Measurements from ENCODE around the gene ADCYAP1R1. TPM values are rescaled to one million over a fixed set of nuclear protein-coding genes. Genes with fewer than 3 reads are reported as not detected.

Gene ADCYAP1R1
- total RNA-seq, 2 experiments from 2014 or later, result not detected

DNA sequence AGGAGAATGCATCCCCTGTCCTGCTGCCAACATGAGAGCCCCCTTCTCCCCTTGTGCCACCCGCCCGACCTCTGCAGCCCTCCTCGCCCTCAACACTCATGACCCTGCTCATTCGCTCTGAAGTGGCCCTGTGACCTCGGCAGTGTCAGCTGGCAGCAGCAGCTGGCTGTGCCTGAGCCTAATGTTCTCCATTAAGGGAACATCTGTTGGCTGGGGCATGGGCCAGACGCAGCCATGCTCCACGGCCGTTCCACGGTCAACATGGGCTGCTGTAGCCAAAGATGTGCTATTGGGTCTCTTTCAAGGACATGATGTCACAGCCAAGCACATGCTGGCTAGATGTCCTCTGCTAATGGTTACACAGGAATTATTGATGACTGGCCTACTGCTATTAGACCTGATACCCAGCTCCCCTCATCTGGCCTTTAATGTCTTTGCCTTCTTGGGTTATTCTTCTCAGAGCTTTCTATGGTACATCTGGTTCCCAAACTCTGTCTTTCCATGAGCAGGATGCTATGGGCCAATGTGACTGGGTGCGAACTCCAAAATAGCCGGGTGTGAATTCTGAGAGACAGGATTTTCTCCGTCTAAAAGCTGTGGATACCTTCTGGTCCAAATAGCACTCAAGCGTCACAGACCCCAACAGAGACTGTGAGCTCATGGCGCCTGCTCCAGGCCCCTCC lies 22.4 kb downstream of the ADCYAP1R1 start:
- Histone ChIP-seq H4K20me1 (ENCODE audit: insufficient read depth, low read length) (no peaks in the 10 kb centered on the region), H3K9me2 (ENCODE audit: insufficient read depth, low read length) (no peaks in the 10 kb centered on the region), H3K4me2 (ENCODE audit: low read length) (no peak overlapping the region), H3K36me3 (ENCODE audit: insufficient read depth, low read length) (no peaks in the 10 kb centered on the region), H3K27ac (ENCODE audit: low read depth, low read length, poor library complexity, severe bottlenecking) (no peak overlapping the region), H3K79me2 (ENCODE audit: insufficient read depth, low read depth, low read length) (no peaks in the 10 kb centered on the region), H3K9me3 (ENCODE audit: low read length) (no peaks in the 10 kb centered on the region), H3K4me3 (ENCODE audit: low read depth, low read length, poor library complexity, severe bottlenecking) (no peak overlapping the region), H3K4me1 (ENCODE audit: insufficient read depth, low read length, poor library complexity, severe bottlenecking) (no peaks in the 10 kb centered on the region), H2AFZ (ENCODE audit: low read length) (no peak overlapping the region)
- DNase-seq (ENCODE audit: low spot score), result no peak
- ChIA-PET POLR2A (interaction anchor here (0.8 kb wide), 1 partner anchor 10 kb away, joined by 3 read pairs; no protein-coding TSS in a partner anchor), CTCF (ENCODE audit: unreplicated experiment) (no interaction called here)
- no peak for TF ChIP-seq EZH2phosphoT487 (IDR thresholded peaks at IDR 0.05; ENCODE audit: borderline replicate concordance, low read depth, low read length)
- TF ChIP-seq, protein P1, sequence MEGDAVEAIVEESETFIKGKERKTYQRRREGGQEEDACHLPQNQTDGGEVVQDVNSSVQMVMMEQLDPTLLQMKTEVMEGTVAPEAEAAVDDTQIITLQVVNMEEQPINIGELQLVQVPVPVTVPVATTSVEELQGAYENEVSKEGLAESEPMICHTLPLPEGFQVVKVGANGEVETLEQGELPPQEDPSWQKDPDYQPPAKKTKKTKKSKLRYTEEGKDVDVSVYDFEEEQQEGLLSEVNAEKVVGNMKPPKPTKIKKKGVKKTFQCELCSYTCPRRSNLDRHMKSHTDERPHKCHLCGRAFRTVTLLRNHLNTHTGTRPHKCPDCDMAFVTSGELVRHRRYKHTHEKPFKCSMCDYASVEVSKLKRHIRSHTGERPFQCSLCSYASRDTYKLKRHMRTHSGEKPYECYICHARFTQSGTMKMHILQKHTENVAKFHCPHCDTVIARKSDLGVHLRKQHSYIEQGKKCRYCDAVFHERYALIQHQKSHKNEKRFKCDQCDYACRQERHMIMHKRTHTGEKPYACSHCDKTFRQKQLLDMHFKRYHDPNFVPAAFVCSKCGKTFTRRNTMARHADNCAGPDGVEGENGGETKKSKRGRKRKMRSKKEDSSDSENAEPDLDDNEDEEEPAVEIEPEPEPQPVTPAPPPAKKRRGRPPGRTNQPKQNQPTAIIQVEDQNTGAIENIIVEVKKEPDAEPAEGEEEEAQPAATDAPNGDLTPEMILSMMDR (conservative IDR thresholded peaks at IDR 0.05; ENCODE audit: low read length), result no peak
- no TSS peak for BruUV-seq (replicated peaks)
- intact Hi-C loops (cut with micrococcal nuclease; ENCODE audit: unreplicated experiment), result no loop called here

GRCh38 chr7:31075086-31075405 lies 22.9 kb downstream of the ADCYAP1R1 start:
- Histone ChIP-seq H3K4me2 (ENCODE audit: low read length) (no peak overlapping the region), H3K9me2 (ENCODE audit: insufficient read depth, low read length) (no peaks in the 10 kb centered on the region), H3K9me3 (ENCODE audit: low read length) (no peaks in the 10 kb centered on the region), H3K27ac (ENCODE audit: low read depth, low read length, poor library complexity, severe bottlenecking) (no peak overlapping the region), H3K79me2 (ENCODE audit: insufficient read depth, low read depth, low read length) (no peaks in the 10 kb centered on the region), H4K20me1 (ENCODE audit: insufficient read depth, low read length) (no peaks in the 10 kb centered on the region), H3K36me3 (ENCODE audit: insufficient read depth, low read length) (no peaks in the 10 kb centered on the region), H2AFZ (ENCODE audit: low read length) (no peak overlapping the region), H3K4me1 (ENCODE audit: insufficient read depth, low read length, poor library complexity, severe bottlenecking) (no peaks in the 10 kb centered on the region), H3K4me3 (ENCODE audit: low read depth, low read length, poor library complexity, severe bottlenecking) (no peak overlapping the region)
- TF ChIP-seq EZH2phosphoT487 (IDR thresholded peaks at IDR 0.05; ENCODE audit: borderline replicate concordance, low read depth, low read length), result no peak
- TF ChIP-seq, protein P1 (conservative IDR thresholded peaks at IDR 0.05; ENCODE audit: low read length), result no peak
- intact Hi-C loops (cut with micrococcal nuclease; ENCODE audit: unreplicated experiment), result no loop called here
- POLR2A ChIA-PET, result no interaction called here
- DNase-seq (ENCODE audit: low spot score), result no peak
- BruUV-seq (replicated peaks), result no TSS peak
- CTCF ChIA-PET (ENCODE audit: unreplicated experiment), result no interaction called here

DNA sequence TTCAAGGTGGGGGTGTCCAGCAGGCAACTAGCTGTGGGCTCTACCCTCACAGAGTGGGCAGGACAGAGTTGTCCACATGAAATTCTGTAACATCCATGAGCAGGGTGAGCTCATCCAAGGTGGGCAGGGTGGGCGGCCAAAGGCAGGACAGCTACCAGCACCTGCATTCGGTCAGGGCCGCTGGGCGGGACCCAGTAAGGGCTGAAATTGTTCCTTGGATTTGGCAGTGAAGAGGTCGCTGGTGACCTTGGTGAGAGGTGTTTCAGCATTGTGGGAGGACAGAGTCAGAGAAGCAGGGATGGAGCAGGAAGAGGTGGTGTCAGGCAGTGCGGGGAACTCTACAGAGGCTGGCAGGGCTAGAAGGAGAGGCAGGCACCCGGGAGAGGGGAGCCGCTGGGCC lies 23.9 kb downstream of the ADCYAP1R1 start:
- no TSS peak for BruUV-seq (replicated peaks)
- intact Hi-C loops (cut with micrococcal nuclease; ENCODE audit: unreplicated experiment), result no loop called here
- Histone ChIP-seq H3K4me3 (ENCODE audit: low read depth, low read length, poor library complexity, severe bottlenecking) (no peak overlapping the region), H3K27ac (ENCODE audit: low read depth, low read length, poor library complexity, severe bottlenecking) (no peak overlapping the region), H3K4me1 (ENCODE audit: insufficient read depth, low read length, poor library complexity, severe bottlenecking) (no peaks in the 10 kb centered on the region), H3K79me2 (ENCODE audit: insufficient read depth, low read depth, low read length) (no peaks in the 10 kb centered on the region), H3K9me2 (ENCODE audit: insufficient read depth, low read length) (no peaks in the 10 kb centered on the region), H4K20me1 (ENCODE audit: insufficient read depth, low read length) (no peaks in the 10 kb centered on the region), H3K9me3 (ENCODE audit: low read length) (no peaks in the 10 kb centered on the region), H3K4me2 (ENCODE audit: low read length) (no peak overlapping the region), H2AFZ (ENCODE audit: low read length) (no peak overlapping the region), H3K36me3 (ENCODE audit: insufficient read depth, low read length) (no peaks in the 10 kb centered on the region)
- DNase-seq (ENCODE audit: low spot score), result no peak
- no peak for TF ChIP-seq EZH2phosphoT487 (IDR thresholded peaks at IDR 0.05; ENCODE audit: borderline replicate concordance, low read depth, low read length)
- TF ChIP-seq, protein P1 (conservative IDR thresholded peaks at IDR 0.05; ENCODE audit: low read length), result no peak
- ChIA-PET CTCF (ENCODE audit: unreplicated experiment) (interaction anchor here (0.7 kb wide), 1 partner anchor 15 kb away, joined by 3 read pairs; no protein-coding TSS in a partner anchor), POLR2A (no interaction called here)

Measured in OCI-LY7 (cell line).